Measurements from ENCODE around the gene EIF1.
"Not testable (repeated sequence)": the region's sequence is repeated elsewhere in the genome, so short reads cannot be mapped to it uniquely, and the experiment has no call there.

EIF1 gene

DNA sequence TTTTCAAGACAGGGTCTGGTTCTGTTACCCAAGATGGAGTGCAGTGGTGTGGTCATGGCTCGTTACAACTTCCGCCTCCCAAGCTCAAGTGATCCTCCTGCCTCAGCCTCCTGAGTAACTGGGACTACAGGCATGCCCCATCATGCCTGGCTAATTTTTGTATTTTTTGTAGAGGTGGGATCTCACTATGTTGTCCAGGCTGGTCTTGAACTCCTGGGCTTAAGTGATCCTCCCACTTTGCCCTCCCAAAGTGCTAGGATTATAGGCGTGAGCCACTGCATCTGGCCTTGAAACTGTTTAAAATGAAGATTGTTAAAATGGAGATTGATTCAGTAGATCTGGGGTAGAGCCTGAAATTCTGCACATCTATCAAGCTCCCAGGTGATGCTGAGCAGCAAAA is 12.2 kb downstream of the EIF1 start:
- DNase-seq (ENCODE audit: low spot score) = not testable (repeated sequence)

DNA sequence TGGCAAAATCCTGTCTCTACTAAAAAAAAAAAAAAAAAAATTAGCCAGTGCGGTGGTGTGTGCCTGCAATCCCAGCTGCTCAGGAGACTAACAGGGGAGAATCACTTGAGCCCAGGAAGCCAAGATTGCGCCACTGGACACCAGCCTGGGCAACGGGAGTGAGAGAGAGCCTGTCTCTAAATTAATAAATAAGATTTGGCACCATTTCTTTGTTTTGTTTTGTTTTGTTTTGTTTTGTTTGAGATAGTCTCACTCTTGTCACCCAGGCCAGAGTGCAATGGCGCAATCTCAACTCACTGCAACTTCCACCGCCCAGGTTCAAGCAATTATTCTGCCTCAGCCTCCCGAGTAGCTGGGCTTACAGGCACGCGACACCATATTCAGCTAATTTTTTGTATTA is 14.0 kb downstream of the EIF1 start:
- DNase-seq (ENCODE audit: low spot score) = no peak

DNA sequence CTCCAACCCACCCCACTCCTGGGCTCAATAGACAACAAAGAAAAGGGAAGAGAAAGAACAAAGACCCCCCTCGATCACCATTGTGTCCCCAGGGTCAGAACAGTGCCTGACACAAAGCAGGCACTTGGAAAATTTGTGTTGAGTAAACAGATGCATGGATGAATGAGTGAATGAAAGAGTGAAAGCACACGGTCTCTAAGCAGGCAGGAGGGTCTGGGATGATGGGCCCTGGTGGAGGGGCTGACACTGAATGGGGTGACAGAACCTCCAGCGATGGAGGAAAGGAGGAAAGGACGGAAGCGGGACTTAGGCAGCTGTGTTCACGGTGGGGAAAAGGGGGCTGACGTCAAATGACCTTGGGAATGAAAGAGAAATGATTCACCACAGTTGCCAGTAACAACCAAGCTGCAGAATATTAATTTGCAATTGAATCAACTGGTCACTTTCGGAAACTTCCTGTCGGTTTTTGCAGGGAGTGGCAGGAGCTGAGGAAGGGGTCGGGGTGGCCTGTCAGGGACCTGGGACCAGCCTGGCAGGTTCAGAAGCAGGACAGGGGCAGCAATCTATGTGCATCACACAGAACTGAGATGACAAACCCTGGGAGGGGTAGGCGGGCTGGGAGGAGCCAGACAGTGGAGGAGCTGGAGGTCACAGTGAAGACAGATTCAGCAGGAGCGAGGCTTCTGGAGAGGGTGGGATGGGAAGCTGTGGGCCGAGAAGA is 16.7 kb downstream of the EIF1 start:
- no peak for DNase-seq (ENCODE audit: low spot score)

DNA sequence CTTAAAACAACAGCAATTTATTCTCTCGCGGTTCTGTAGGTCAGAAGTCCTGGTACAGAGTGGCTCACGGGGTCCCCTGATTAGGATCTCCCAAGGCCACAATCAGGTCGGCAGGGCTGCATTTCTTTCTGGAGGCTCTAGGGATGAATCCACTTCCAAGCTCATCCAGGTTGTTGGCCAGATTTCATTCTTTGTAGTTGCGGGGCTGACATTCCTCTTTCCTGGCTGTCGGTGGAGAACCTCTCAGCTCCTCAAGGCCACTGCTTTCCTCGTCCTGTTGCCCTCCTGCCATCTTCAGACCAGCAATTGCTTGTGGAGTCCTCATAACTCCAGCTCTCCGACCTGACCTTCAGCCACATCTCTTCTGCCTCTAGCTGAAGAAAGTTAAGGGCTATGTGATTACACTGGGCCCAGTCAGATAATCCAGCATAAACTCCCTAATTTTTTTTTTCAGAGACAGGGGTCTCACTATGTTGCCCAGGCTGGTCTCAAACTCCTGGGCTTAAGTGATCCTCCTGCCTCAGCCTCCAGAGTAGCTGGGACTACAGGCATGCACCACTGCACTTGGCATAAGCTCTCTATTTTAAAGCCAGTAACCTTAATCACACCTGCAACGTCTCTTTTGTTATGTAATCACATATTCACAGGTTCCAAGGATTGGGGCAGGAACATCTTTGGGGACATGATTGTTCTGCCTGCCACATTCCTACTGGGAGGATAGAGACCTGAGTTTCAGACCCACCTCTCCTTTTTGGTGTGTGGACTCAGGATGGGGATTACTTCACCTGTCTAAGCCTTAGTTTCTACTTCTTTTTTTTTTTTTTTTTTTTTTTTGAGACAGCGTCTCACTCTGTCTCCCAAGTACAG is 19.4 kb downstream of the EIF1 start:
- DNase-seq (ENCODE audit: low spot score) = no peak

DNA sequence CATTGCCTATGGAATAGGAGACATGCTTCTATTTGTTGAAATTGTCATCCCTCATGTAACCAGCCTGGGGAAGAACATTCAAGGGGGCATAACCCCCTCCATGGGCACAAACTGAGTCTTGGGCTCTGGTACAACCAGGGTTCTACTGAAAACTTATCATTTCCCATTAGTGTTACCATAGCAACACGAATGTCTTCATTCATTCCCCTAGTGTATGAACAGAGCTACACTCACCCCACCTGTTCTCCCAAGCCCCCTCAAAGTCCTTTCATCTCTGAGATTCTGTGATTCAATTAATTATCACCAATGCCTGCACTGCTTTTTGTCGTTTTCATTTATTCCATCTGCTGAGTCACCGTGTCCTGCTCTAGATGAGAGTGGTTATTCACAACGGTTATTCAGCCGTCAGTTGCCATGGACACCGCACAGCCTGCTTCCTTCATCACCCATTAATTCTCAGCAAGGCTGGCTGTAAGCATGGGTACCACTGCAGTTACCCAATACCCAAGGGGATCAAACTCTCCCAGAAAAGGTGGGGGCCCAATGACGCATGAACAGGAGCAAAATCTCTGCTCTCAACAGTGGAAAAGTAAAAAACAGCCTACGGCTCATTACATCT is 21.9 kb downstream of the EIF1 start:
- DNase-seq (ENCODE audit: low spot score) = no peak

DNA sequence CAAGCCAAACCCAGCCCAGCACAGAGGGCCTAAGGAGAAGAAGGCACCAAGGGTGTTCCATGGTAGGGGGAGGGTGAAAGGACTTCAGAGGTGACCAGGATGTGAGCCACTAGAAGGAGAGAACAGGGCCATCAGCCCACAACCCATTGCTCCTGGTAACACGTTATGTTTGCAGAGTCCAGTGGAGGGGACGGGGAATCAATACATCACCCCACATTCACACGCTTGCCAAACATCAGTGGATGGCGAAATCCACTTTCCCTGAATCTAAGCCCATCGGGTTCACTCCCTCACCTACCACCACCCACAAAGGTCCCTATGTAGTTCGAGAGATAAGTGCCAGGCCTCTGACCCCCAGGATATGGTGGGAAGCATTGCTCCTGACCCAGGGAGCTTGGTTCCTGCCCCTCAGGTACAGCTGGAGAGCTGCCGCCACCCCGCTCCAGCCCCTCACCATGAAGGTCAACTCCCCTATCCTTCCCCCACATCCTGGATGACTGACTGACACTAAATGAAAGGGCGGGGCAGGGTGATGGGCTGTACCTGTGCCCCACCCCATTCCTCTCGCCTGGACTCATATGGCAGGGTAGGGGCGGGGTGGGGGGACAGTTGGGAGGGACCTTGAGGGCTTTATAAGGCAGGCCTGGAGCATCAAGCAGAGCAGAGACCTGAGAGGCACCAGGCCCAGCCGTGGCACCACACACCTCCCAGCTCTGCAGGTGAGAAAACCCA is 23.1 kb downstream of the EIF1 start, which contains the start of gene GAST:
Gene GAST, plus strand, starts transcription at position 663 of the 732 bp plus-strand sequence. CDS start 3,106 bp downstream, outside the sequence.
- DNase-seq (ENCODE audit: low spot score) = no peak

DNA sequence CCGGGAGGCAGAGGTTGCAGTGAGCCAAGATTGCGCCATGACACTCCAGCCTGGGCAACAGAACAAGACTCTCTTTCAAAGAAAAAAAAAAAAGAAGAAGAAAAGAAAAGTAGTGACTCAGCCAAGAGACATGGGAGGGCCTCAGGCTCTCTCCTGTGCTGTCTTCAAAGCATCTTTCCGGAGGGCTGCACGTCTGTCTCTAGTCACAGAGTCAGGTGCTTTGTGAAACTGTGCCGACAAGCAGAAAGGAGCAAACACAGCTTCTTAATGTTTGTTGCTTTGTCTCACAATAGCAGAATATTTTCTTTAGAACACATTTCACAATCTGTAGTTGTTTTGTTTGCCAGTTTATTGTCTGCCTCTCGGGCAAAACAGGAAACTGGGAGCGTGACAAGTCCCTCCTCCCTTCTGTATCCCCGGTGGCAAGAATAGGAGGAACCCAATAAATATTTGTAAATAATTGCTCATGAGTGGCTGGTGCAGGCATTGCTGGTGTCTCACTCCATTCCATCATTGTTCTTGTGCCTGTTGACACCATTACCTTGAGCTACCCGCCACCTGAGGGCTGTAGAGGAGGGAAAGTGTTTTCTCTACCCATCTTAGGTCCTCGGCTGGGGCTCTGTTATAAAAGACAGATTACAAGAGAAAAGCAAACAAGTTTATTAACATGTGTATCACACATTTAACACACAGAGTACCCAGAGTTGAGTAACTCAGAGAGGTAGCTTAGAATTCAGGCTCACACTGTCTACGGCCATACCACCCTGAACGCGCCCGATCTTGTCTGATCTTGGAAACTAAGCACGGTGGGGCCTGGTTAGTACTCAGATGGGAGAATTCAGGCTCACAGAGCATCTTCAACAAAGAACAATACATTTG is 29.0 kb downstream of the EIF1 start:
- DNase-seq (ENCODE audit: low spot score) = no peak

DNA sequence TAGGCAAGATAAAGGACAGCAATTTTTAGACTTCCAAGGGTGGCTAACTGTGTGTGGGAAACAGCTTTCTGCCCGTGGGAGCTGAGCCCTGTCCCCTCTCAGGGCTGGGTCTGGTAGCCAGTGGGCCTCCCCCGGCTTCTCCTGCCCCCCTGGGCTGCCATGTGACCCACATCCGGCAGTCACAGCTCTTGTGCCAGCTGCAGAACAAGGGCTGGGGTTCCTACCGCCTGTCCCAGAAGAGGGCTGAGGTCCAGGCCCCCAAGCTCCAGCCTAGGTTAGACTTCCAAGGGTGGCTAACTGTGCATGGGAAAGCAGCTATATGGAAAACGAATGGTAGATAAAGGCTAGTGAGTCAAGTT is 29.6 kb downstream of the EIF1 start:
- no peak for DNase-seq (ENCODE audit: low spot score)

DNA sequence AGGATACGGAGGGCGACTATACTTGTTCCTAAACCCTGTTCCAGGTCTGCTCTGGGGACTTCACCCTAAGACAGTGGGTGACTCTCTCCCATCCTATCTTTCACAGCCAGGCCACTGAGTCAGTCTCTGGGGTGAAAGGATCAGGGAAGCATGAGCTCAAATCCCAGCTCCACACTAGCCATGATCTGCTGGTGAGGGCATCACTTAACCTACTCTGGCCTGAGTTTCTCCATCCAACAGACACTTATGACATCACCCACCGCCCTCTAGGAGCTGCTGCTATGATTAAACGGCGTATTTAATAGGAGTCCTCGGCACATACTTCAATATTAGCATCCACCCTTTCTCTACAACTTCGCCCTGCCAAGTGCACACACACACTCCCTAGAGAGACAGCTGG is 33.5 kb downstream of the EIF1 start:
- DNase-seq (ENCODE audit: low spot score) = no peak

DNA sequence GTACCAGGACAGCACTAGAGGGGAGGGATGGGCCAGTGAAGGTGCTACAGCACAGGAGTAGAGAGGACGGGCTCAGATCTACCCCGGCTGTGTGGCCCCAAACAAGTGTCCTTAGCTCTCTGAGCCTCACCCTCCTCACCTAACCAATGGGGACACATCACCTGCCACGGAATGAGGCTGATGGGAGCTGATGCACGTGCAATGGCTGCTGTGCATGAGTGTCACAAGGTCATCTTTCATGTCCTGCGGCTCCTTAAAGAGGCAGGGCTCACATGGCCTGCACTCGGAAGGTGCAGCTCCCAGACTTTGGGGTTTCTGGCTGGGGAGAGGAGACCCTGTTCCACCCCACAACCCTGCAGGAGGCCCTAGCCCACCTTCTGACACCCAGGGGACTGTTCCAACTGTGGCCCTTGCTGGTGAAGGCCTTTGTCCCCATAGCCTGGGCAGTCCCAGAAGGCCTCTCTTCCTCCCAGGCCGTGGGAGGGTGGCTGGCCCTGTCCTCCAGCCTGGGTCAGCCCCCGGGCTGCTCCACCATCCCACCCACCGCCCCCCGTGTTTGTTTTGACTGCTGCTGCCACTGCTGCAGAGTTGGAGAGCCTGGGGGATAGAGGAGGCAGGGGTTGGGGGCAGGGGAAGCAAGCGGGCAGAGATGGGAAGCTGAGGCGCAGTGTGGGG is 35.3 kb downstream of the EIF1 start:
- DNase-seq (ENCODE audit: low spot score) = no peak

DNA sequence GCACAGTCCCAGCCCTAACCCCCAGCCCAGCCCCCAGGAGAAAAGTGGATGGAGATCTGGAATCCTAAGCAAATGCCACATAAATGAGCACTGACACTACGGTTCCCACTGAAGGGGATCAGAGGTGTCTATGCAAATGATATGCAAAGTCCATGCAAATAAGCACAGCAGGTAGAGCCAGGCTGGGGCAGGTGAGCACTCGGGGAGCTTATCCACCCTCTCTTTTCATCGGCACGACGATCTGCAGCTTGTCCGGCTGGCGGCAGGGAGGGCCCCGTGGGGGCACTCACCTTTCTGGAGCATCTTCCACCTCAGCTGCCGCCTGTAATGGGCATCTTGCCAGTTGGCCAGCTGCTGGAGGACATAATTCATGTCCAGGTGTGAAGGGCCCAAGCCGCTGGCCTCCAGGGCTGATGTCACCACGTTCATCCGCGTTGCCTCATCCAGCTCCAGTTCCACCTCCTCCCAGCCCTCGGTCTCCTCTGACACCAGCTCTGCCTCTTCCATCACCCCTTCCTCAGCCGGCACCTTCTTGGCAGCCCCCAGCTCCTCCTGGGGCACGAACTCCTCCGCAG is 35.9 kb downstream of the EIF1 start:
- DNase-seq (ENCODE audit: low spot score) = no peak

DNA sequence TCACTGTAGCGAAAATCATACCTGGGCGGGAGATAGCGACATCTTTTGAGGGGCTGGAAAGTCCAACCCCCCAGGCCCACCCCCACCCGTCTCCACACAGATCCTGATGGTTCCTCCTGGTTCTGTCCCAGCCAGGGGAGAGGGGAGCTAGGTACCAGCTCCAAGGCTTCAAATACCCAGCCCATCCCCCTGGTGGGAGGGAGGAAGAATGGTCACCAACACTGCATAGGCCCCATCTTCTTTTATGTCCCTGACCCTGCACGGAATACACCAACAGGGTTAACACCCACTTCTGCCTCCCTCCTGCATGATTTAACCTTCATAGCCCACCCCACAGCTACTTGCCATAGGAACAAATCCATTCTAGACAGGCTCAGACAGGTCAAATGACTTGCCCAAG is 36.4 kb downstream of the EIF1 start:
- no peak for DNase-seq (ENCODE audit: low spot score)

DNA sequence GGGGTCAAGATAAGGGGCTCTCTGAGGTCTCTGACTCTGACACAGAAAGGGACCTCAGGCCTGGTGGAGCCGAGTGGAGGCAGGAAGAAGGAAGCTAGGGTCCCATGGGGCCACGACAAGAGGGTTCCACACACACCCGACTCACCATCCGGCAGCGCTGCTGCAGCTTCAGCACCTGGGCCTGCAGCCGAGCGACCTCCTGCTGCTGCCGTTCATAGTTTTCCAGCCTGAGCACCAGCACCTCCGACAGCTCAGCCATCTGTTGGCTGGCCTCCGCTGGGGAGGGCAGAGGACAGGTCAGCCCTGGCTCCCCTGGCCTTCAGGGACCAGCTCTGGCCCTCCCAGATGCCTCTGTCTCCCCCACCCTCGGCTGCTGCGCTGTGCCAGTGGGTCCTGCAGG is 39.4 kb downstream of the EIF1 start:
- no peak for DNase-seq (ENCODE audit: low spot score)

DNA sequence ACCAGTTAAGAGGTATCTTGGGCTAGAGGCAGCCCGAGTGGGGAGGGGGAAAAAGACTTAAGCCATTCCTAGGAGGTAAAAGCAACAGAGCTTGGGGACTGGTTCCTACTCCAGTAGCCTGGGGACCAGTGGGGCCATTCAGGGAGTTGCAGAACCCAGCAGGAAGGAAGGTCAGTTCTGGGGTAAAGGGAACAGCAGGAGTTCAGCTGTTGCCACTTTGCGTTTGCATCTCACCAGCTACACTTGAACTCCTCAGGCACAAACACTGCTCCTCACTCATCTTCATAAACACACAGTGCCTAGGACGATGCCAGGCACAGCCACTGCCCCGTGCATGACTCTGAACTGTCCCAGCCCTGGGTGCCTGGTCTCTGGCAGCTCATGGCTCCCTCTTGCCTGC is 41.8 kb downstream of the EIF1 start:
- no peak for DNase-seq (ENCODE audit: low spot score)

DNA sequence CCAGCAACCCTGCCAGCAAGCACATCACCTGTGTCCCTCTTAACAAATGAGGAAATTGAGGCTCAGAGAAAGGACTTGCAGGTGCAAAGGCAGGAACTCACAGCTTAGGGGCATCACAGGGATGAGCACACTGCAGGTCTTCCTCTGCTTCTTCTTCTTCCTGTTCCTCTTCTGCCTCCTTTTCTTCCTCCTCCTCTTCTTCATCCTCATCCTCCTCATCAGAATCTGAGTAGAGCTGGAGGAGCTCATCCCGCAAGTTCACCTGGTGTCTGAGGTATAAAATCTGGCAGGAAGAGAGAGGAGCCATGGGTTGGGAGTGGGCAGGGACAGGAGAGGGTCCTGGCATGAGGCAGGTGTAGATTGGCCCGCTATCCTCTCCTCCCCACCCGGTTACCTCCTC is 43.2 kb downstream of the EIF1 start:
- DNase-seq (ENCODE audit: low spot score) = no peak

DNA sequence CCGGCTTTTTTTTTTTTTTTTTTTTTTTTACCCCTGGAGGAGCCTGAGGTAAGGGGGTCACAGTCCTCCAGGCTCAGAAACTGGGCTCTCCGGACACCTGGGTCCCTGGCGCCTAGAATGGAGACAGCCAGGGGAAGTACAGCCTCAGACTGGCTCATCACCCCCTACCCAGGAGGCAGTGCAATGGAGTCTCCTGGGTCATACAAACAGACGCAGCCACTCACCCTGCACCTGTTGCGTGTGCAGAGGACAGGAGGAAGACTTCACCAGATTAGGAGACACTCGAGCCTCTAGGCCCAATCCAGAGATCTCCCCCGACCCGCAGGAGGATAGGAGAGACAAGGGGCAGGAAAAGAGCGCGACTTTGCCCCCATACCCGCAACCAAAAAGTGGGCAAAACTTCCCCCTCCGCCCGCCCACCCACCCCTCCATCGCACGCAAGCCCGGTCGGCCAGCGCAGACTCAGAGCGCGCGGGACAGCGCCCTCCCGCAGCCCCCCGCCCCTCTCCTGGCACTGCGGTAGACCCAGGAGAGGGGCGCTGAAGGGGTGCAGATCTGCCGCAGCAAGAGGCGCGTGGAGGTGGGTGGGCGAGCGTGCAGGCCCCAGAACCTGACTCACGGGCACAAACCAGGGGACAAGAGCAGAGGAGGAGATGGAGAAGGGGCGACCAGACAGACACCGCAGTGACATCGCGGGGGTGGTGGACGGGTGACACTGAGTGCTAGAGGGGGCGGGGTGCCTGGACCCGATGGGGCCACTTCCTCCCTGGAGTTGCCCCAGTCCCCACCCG is 44.9 kb downstream of the EIF1 start:
- no peak for DNase-seq (ENCODE audit: low spot score)

DNA sequence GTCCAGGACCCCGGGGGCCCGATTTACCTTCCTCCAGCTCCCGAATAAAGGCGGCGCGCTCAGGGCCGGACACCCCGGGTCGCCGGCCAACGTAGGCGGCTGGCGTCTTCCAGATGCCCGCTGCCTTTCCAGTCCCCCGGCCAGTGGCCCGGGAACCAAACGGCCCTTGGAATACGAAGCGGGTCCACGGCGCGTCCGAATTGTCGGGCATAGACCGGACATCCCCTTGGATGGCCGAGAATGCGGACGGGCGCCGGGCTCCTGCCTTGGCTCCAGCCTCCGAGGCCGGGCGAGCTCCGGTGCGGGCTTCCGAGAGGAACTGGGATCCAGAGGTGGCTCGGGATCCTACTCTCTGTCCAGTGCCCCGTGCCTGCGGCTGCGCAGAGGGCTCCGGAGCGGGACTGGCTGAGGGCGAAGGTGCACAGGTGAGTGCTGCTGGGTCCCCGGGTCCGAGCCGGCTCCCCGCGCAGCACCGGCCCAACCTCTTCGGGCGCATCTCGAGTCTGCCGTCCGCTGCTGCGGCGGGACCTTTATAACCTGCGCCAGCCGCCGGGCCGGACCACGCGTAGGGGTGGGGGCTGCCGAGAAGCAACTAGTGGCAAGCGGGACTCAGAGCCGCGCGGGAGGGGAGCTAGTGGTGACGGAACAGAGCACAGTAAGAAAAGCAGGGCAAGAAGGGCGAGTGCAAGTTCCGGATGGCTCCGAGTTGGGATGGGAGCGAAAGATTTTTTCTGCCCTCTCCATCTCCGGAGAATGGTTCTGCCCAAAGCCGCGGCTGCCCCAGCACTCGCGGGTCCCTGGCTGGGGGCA is 45.7 kb downstream of the EIF1 start, which contains the start of gene HAP1:
Gene HAP1, minus strand, starts transcription at position 505 of the 810 bp plus-strand sequence. Its CDS starts 9 bp downstream, at position 496.
- peak; percentile 66 for DNase-seq (ENCODE audit: low spot score)

DNA sequence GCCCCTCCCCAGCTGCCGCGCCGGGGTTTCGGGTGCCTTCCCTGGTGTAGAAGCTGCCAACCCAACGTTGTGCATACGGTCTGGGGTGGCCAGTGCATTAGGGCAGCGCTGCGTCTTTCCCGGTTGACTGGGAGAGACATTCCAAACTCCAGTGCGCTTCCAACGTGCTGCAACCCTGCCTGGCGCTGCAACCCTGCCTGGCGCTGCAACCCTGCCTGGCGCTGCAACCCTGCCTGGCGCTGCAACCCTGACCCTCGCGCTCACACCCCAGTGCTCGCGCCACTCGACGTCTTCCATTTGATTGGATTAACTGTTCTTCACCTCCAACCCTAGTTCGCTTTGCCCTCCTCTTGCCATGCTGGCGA is 46.2 kb downstream of the EIF1 start:
- no peak for DNase-seq (ENCODE audit: low spot score)

DNA sequence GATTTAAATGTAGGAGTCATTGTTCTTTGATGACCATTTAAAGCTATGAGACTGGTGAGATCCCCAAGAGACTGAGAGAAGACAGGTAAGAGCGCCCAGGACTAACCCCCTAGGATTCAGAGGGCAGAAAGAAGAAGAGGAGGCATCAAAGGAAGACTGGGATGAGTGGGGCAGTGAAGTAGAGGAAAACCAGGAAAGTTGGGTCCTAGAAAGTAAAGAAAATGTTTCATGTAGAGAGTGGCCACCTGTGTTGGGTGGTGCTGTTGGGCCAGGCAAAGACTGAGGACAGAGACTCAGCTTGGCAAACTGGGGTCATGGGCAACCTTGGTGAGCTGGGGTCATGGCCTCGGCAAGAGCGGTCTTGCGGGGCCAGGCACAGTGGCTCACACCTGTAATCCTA is 47.1 kb downstream of the EIF1 start:
- DNase-seq (ENCODE audit: low spot score) = no peak
